Measurements from ENCODE around the gene ISYNA1.

GRCh38 chr19:18414504-18415177, 23.3 kb downstream of the ISYNA1 start:
- no peak for TF ChIP-seq POLR2A (IDR thresholded peaks at IDR 0.05; ENCODE audit: low read length)
- no peak for TF ChIP-seq GATA1 (IDR thresholded peaks at IDR 0.05; ENCODE audit: low read depth, low read length)

Measured in erythroblast (primary cell).